HG02610 (cell line): ENCODE measurements around the gene PPIF.

Source experiments
- ATAC-seq: cut with Tn5 transposase; IDR thresholded peaks from one replicate; pipeline ENCODE4 v1.9.1; 2021; ENCODE audit warnings: mild to moderate bottlenecking, moderate library complexity; ENCODE audit not compliant: unreplicated experiment

The PPIF gene

GRCh38 chr10:79313320-79313719, 33.9 kb upstream of the PPIF start:
- no peak for ATAC-seq

- no peak for ATAC-seq
Measured at GRCh38 chr10:79313911-79314439, 33.3 kb upstream of the PPIF start.

- ATAC-seq: no peak
Measured at GRCh38 chr10:79314761-79315601, 32.3 kb upstream of the PPIF start.

GRCh38 chr10:79315602-79315920, 31.7 kb upstream of the PPIF start:
- no peak for ATAC-seq

GRCh38 chr10:79316671-79317431, 30.4 kb upstream of the PPIF start:
- ATAC-seq: peak; percentile 80

- ATAC-seq: no peak
Measured at GRCh38 chr10:79318369-79318768, 28.9 kb upstream of the PPIF start.

GRCh38 chr10:79319115-79319771, 28.0 kb upstream of the PPIF start:
- no peak for ATAC-seq

GRCh38 chr10:79320316-79320715, 27.0 kb upstream of the PPIF start:
- no peak for ATAC-seq

- ATAC-seq: no peak
Measured at GRCh38 chr10:79320820-79321493, 26.3 kb upstream of the PPIF start.

- no peak for ATAC-seq
Measured at GRCh38 chr10:79321494-79321882, 25.8 kb upstream of the PPIF start.

GRCh38 chr10:79321951-79322350, 25.3 kb upstream of the PPIF start:
- ATAC-seq: no peak

GRCh38 chr10:79322616-79323543, 24.4 kb upstream of the PPIF start:
- ATAC-seq: peak; percentile 55

GRCh38 chr10:79323602-79324001, 23.7 kb upstream of the PPIF start:
- no peak for ATAC-seq

GRCh38 chr10:79324032-79324695, 23.1 kb upstream of the PPIF start:
- no peak for ATAC-seq

GRCh38 chr10:79326361-79327089, 20.7 kb upstream of the PPIF start:
- no peak for ATAC-seq

- peak; percentile 27 for ATAC-seq
Measured at GRCh38 chr10:79327090-79327457, 20.2 kb upstream of the PPIF start.

GRCh38 chr10:79328147-79328701, 19.0 kb upstream of the PPIF start:
- no peak for ATAC-seq

GRCh38 chr10:79328737-79329504, 18.3 kb upstream of the PPIF start:
- ATAC-seq: no peak
